Coronary artery (tissue), 2 donors: ENCODE data around the gene ALG11.

ENCODE experiments used
- DNase-seq: peaks from one replicate; pipeline ENCODE4 v3.0.0-alpha.2; 2017; ENCODE audit warnings: low spot score
- H3K27ac ChIP-seq, 2 donors: fragments of 200-600 bp; sonication (generic); one replicate each; pipeline ENCODE4 v1.5.1; 2016 to 2019
- H3K4me3 ChIP-seq: fragments of 200-600 bp; sonication (generic); 2 replicates; pipeline ENCODE4 v1.5.1; 2016; ENCODE audit warnings: mild to moderate bottlenecking, moderate library complexity
- TF ChIP-seq, protein P1 (sequence below): fragments of 200-600 bp; sonication (generic); IDR thresholded peaks from one replicate; pipeline ENCODE4 v1.5.1; 2019; ENCODE audit warnings: antibody characterized with exemption

ALG11 gene, protein sequence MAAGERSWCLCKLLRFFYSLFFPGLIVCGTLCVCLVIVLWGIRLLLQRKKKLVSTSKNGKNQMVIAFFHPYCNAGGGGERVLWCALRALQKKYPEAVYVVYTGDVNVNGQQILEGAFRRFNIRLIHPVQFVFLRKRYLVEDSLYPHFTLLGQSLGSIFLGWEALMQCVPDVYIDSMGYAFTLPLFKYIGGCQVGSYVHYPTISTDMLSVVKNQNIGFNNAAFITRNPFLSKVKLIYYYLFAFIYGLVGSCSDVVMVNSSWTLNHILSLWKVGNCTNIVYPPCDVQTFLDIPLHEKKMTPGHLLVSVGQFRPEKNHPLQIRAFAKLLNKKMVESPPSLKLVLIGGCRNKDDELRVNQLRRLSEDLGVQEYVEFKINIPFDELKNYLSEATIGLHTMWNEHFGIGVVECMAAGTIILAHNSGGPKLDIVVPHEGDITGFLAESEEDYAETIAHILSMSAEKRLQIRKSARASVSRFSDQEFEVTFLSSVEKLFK

DNA sequence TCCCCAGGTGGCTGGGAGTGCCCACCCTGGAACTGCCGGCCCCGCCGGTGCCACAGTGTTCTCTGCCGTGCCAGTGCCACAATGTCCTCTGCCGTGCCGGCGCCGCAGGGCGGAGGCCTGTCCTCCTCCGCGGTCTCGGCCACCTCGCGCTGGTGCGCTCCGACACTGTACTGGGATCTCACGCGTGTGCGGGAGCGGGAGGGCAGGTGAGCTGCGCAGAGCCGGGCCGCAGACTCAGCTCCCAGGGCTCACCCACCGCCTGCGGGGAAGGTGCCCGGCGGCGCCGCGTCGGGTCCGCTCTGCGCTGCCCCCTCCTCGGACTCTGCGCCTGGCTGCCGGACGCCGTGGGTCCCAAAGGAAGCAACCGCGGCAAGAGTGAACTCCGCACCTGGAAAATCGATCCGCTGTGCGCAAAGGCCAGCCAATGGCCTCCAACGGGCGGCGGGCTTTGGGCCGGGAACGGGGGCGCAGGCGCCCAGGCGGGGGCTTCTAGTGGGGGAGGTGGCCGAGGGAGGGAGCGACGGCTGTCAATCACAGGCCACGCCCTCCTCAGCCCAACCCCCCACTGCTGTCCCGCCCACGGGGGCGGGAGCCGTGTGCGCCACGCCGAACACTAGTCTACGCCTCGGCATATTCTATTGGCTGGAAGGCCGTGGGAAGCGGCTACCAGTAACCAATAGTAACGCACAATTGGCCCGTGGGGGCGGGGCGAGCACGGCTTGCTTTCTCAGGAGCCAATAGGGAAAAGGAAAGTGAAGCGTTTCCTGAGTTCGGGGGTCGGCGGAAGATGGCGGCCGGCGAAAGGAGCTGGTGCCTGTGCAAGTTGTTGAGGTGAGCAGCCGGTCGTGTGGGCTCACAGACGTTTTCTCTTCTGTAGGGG, at the start of gene ALG11:
ALG11 (plus strand) TSS at position 767 of the 880 bp plus-strand sequence; CDS start at position 788, 21 bp downstream.
- H3K4me3 ChIP-seq = peak within 1 kb of the TSS; percentile 100
- TF ChIP-seq, protein P1, sequence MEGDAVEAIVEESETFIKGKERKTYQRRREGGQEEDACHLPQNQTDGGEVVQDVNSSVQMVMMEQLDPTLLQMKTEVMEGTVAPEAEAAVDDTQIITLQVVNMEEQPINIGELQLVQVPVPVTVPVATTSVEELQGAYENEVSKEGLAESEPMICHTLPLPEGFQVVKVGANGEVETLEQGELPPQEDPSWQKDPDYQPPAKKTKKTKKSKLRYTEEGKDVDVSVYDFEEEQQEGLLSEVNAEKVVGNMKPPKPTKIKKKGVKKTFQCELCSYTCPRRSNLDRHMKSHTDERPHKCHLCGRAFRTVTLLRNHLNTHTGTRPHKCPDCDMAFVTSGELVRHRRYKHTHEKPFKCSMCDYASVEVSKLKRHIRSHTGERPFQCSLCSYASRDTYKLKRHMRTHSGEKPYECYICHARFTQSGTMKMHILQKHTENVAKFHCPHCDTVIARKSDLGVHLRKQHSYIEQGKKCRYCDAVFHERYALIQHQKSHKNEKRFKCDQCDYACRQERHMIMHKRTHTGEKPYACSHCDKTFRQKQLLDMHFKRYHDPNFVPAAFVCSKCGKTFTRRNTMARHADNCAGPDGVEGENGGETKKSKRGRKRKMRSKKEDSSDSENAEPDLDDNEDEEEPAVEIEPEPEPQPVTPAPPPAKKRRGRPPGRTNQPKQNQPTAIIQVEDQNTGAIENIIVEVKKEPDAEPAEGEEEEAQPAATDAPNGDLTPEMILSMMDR = no peak
- peak; percentile 99 for DNase-seq
- peak within 1 kb of the TSS; percentile 40 to 80 for H3K27ac ChIP-seq

DNA sequence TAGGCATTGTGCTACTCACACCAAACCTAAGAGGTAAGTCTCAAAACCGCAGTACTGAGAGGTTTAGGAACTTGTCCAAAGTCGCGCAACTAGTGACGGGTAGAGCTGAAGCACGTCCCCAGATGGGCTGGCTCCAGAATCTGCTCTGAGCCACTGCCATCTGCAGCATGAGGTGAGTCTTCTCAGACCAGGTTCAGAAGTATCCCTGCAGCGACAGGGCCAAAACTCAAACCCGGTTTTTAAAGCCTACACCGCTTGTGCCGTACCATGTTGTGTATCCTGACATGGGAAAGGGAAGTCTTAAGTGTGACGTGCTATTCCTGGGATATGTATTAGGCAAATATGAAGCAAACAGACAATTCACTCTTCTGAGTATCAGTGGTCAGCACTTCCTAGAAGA, 46.0 kb upstream of the ALG11 start:
- H3K4me3 ChIP-seq = no peak overlapping the region
- TF ChIP-seq, protein P1 = no peak
- no peak for DNase-seq
- H3K27ac ChIP-seq = no peak overlapping the region

DNA sequence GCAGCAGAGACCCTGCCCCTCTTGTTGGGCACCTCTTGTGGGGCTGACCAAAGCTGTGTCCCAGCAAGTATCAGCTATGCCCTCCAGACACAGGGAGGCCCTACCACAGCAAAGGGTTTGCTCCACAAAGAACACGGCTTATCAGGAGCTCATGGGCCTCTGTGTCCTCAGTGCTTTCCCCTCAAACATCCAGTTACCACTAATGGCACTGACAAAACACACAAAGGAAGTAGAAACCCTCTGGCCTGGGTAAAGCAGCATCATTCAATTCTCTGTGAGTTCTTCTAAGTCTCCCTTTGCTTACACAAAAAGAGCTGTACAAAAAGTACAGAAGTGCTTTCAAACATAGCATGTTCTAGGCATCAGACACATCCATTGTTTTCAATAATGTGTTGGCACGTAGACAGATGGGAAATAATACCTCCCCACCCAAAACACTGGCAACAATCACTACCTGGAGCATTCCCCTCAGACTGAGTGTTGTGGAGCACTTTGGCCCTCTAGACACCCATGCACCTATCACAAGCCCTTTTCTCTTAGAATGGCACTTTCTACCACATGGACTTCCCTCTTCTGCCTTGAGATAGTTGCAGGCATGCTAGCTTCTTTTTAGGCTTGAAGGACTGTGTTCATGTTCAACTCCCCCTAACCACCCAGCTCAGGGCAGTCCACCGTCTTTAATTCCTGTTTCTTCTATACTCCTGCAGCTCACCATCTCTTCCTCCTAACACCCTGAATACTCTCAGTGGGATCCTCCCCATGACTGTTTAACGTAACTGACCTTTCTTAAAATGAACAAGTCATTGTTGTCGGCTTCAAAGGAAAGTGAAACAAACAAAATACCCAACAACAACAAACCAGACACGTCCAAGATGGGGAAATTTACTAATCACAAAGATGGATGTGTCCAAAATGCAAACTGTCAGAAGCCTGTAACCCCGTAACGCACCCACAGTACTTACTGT, 44.4 kb upstream of the ALG11 start:
- Histone ChIP-seq H3K27ac (peak overlapping the region in 1 of 2 donors; percentile 10), H3K4me3 (no peak overlapping the region)
- no peak for DNase-seq
- TF ChIP-seq, protein P1 = no peak

DNA sequence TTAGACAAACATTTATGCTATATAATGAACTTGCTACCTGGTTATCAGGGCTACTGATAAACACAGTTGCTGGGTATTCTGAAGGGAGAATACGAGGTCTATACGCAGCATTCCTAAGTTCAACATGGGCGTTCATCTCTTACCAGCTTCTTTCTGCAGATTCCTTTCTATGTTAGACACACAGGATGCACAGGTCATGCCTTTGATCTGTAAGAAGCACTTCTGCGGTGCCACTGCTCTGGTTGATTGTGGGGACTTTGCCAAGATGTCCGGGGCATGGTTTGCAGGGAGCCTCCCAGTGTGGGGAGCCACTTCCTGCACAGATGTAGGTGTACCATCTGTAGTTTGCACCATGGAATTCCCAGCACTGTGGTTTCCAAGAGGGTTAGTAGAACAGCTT, 41.8 kb upstream of the ALG11 start:
- H3K4me3 ChIP-seq = no peak overlapping the region
- H3K27ac ChIP-seq = no peak overlapping the region

DNA sequence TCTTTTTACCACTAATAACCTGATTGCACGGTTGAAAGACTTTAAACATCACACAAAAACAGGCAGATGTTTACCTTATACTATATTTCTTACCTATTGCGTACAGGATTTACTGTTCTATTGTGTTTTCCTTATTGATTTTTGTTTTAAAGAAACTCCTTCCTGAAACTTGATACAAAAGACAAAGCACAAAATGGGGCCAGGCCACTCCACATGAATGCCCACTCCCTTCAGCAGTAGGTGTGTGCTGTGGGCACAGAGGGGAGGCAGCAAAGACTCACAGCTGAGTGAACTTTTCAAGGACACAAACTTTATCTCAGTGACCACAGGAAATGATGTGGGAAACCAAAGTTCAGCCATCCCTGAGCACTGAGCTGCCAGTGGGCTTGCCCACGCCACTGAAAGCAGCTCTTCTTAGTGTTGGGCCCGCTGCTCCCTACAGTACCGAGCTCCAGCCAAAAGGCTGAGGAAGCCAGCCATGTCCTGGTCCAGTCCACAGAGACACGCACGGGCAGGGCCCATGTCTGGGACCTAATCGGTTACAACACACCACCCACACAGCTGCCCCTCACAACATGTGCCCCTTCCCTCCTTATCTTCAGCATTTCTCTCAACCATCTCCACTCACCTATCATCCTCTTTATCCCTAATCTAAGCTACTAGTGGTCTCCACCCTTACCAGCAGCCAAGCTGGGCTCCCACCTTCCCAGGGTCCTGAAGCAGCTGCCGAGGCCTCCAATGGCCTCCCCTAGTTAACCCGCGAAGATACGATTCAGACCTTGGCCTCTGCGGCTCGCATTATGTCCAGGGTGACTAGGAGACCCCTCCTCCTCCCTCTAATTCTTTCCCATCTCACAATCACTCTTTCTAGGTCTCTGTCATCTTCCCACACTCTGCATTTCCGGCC, 40.4 kb upstream of the ALG11 start:
- Histone ChIP-seq H3K27ac (no peak overlapping the region), H3K4me3 (no peak overlapping the region)
- DNase-seq = no peak
- TF ChIP-seq, protein P1 = no peak

More for the DNA sequence above, 41.8 kb upstream of the ALG11 start:
- DNase-seq = no peak
- TF ChIP-seq, protein P1 = no peak
